ENCODE results near the gene UBE2D1.

Gene UBE2D1

GRCh38 chr10:58350023-58350422, 15.2 kb downstream of the UBE2D1 start:
- Histone ChIP-seq H3K4me1 (peaks cover 0 to 74% (median 10%) of the 10 kb centered on the region in 10 experiments; a peak in 10 of 20 replicates), H3K27me3 (no peaks in the 10 kb centered on the region), H4K20me1 (peaks cover 0 to 100% (median 61%) of the 10 kb centered on the region in 11 experiments; a peak in 18 of 22 replicates), H3K36me3 (peaks cover under 1 to 48% (median 22%) of the 10 kb centered on the region in 11 experiments; a peak in 19 of 22 replicates), H3K9ac (no peak overlapping the region), H3K4me3 (no peak overlapping the region), H3K4me2 (peak overlapping the region in 4 of 11 experiments; percentile 29 to 68 (median 56); a peak in 8 of 22 replicates), H3K27ac (peak overlapping the region in 3 of 11 experiments; percentile 33 to 54 (median 46); a peak in 6 of 22 replicates), H3K9me3 (replicated peaks in 1 of 11) (peaks cover 0 to 15% (median 0%) of the 10 kb centered on the region in 11 experiments; a peak in 3 of 22 replicates)
- no peak for TF ChIP-seq Cebpa-rat (IDR thresholded peaks at IDR 0.05)

- Histone ChIP-seq H3K27ac (peak overlapping the region in 4 of 11 experiments; percentile 14 to 54 (median 40); a peak in 6 of 22 replicates), H3K4me3 (no peak overlapping the region), H3K9ac (no peak overlapping the region), H3K9me3 (replicated peaks in 1 of 11) (peaks cover 0 to 10% (median 0%) of the 10 kb centered on the region in 11 experiments; a peak in 3 of 22 replicates), H3K27me3 (no peaks in the 10 kb centered on the region), H4K20me1 (peaks cover 0 to 100% (median 69%) of the 10 kb centered on the region in 11 experiments; a peak in 19 of 22 replicates), H3K36me3 (peaks cover 0 to 40% (median 17%) of the 10 kb centered on the region in 11 experiments; a peak in 18 of 22 replicates), H3K4me2 (peak overlapping the region in 4 of 11 experiments; percentile 29 to 68 (median 56); a peak in 8 of 22 replicates), H3K4me1 (peaks cover 0 to 82% (median 10%) of the 10 kb centered on the region in 10 experiments; a peak in 10 of 20 replicates)
- no peak for TF ChIP-seq Cebpa-rat (IDR thresholded peaks at IDR 0.05)
Observed at GRCh38 chr10:58350619-58351323, 16.0 kb downstream of the UBE2D1 start.

DNA sequence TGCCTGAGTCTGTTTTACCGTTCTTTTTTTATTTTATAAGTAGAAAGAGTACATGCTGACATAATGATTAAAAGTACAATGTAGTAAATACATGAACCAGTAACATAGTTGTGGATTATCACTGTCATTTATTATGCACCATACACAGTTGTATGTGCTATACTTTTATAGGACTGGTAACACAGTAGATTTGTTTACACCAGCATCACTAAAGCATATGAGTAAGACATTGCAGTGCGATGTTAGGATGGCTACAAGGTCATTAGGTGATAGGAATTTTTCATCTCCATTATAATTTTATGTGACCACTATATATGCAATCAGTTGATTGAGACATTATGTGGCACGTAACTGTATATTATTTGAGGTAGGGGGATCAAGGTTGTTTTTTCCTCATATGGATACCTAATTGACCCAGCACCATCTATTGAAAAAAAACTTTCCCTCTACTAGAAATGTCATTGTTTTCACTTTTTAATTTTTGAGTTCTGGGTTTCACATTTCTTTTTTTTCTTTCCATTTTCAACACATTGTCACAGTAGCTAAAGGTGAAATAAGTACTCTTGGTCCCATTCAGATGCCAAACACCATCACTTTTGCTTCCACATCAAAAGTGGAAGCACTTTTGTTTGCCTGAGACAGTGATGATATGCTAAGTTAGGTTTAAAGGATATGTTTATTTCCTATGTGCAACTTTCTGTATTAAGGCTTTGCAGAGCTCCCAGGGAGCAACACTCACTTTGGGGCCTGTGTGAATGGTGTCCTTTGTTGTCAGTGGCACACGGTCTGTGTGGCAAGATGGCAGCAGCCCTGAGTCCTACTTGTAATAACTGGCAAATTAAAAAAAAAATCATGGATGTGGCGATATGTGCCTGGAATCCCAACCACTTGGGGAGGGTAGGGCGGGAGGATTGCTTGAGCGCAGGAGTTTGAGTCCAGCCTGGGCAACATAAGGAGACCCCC, 17.1 kb downstream of the UBE2D1 start:
- TF ChIP-seq Cebpa-rat (IDR thresholded peaks at IDR 0.05): no peak
- Histone ChIP-seq H3K4me2 (peak overlapping the region in 3 of 11 experiments; percentile 27 to 50 (median 47); a peak in 5 of 22 replicates), H3K27ac (peak overlapping the region in 2 of 11 experiments; percentile 46 to 52; a peak in 3 of 22 replicates), H4K20me1 (peaks cover 5 to 99% (median 76%) of the 10 kb centered on the region in 11 experiments; a peak in 20 of 22 replicates), H3K9me3 (replicated peaks in 1 of 11) (peaks cover 0 to 2% (median 0%) of the 10 kb centered on the region in 11 experiments; a peak in 1 of 22 replicates), H3K9ac (no peak overlapping the region), H3K4me1 (peaks cover 0 to 78% (median 10%) of the 10 kb centered on the region in 10 experiments; a peak in 10 of 20 replicates), H3K4me3 (no peak overlapping the region), H3K27me3 (no peaks in the 10 kb centered on the region), H3K36me3 (peaks cover 0 to 29% (median 6%) of the 10 kb centered on the region in 11 experiments; a peak in 14 of 22 replicates)

DNA sequence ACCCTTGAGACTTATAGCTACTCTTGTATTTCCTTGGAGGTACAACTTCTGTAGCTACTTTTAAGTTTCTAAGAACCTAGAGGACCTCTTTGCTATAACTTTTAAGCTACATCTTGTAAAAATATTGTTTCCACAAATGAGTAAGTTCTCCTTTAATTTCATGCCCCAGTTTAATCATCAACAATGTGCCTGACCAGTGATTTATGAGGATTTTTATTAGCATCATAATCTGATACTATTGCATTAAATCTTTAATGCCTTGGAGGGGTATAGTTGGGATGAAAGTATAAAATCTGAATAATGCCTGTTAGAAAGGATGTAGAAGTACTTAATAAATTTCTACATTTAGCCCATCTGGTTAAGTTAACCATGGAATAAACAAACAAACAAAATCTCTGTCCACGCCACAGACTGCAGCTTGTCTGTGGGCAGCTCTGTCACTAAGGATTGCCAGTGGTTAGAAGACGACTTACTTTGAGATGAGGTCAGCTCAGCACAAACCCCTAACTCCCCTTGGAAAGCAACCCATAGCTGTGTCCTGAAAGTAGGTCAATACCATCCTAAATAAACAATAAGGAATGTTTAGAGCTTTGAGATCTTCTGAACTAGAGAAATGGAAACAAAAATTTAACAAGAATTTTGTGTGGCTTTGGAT, 18.3 kb downstream of the UBE2D1 start:
- Histone ChIP-seq H3K36me3 (peaks cover 0 to 19% (median 3%) of the 10 kb centered on the region in 11 experiments; a peak in 10 of 22 replicates), H3K27me3 (no peaks in the 10 kb centered on the region), H3K4me2 (peak overlapping the region in 2 of 11 experiments; percentile 15 to 47; a peak in 4 of 22 replicates), H3K27ac (no peak overlapping the region), H4K20me1 (peaks cover 7 to 99% (median 88%) of the 10 kb centered on the region in 11 experiments; a peak in 19 of 22 replicates), H3K9me3 (replicated peaks in 1 of 11) (no peaks in the 10 kb centered on the region), H3K4me1 (peaks cover 0 to 68% (median 10%) of the 10 kb centered on the region in 10 experiments; a peak in 10 of 20 replicates), H3K4me3 (no peak overlapping the region), H3K9ac (no peak overlapping the region)
- no peak for TF ChIP-seq Cebpa-rat (IDR thresholded peaks at IDR 0.05)

DNA sequence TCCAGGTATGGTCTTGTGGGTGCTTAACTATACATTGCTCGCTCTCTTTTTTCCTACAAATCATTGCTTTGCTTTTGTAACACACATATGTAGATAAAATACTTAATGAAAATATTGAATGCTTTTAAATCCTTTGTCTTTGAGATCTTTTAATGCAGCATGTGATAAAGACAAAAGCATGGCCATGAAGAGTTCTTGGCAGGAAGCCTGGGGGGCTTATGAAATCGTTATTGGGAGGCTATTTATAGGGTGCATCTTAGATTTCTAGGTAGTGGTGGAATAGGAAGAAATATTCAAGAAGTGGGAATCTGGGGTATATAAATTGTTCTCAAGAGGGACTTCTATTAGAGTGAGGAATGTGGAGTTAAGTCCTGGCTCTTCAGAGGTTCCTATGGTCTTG, 21.9 kb downstream of the UBE2D1 start:
- H4K20me1 ChIP-seq: peaks cover 20 to 99% (median 88%) of the 10 kb centered on the region in 11 experiments; a peak in 20 of 22 replicates
- TF ChIP-seq Cebpa-rat (IDR thresholded peaks at IDR 0.05): no peak
- H3K36me3 ChIP-seq: peaks cover 6 to 16% (median 8%) of the 10 kb centered on the region in 11 experiments; a peak in 15 of 22 replicates
- no peak overlapping the region; a peak in 1 of 22 replicates for H3K4me2 ChIP-seq
- H3K4me3 ChIP-seq: no peak overlapping the region
- peaks cover 10 to 58% (median 13%) of the 10 kb centered on the region in 10 experiments; a peak in 18 of 20 replicates for H3K4me1 ChIP-seq
- 0 out of 22 replicates have a peak overlapping the region, but pooled peaks of 1 of the 11 experiments have one; percentile 4 for H3K9ac ChIP-seq
- H3K9me3 ChIP-seq (replicated peaks in 1 of 11): no peaks in the 10 kb centered on the region
- no peaks in the 10 kb centered on the region for H3K27me3 ChIP-seq
- no peak overlapping the region for H3K27ac ChIP-seq

GRCh38 chr10:58358314-58358933, 23.6 kb downstream of the UBE2D1 start:
- Histone ChIP-seq H3K4me1 (peaks cover 10 to 43% (median 13%) of the 10 kb centered on the region in 10 experiments; a peak in 18 of 20 replicates), H3K9me3 (replicated peaks in 1 of 11) (no peaks in the 10 kb centered on the region), H3K36me3 (peaks cover 10 to 28% (median 20%) of the 10 kb centered on the region in 11 experiments; a peak in 18 of 22 replicates), H3K4me2 (no peak overlapping the region), H4K20me1 (peaks cover 20 to 87% (median 73%) of the 10 kb centered on the region in 11 experiments; a peak in 20 of 22 replicates), H3K4me3 (no peak overlapping the region), H3K9ac (no peak overlapping the region), H3K27me3 (no peaks in the 10 kb centered on the region), H3K27ac (no peak overlapping the region)
- no peak for TF ChIP-seq Cebpa-rat (IDR thresholded peaks at IDR 0.05)

DNA sequence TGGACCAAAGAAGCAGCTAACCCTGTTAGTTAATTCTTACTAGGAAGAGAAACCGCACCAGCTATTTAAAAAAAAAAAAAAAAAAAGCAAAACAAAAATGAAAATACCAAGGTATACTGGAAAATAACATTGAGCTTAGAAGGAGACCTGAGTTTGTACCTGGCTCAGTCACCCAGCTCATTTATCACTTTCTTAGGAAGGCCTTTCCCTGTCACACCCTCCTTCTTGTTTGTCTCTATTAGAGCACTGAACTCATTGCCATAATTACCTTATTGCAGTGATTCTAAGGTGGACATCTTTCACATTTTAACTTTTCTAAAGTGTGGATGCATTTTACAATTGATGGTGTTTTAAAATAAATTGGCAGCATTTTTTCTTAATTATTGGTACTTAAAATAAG, 24.1 kb downstream of the UBE2D1 start:
- no peak for TF ChIP-seq Cebpa-rat (IDR thresholded peaks at IDR 0.05)
- H3K27me3 ChIP-seq: no peaks in the 10 kb centered on the region
- peaks cover 10 to 43% (median 13%) of the 10 kb centered on the region in 10 experiments; a peak in 18 of 20 replicates for H3K4me1 ChIP-seq
- H3K36me3 ChIP-seq: peaks cover 11 to 33% (median 23%) of the 10 kb centered on the region in 11 experiments; a peak in 19 of 22 replicates
- H3K9ac ChIP-seq: no peak overlapping the region
- H4K20me1 ChIP-seq: peaks cover 20 to 82% (median 68%) of the 10 kb centered on the region in 11 experiments; a peak in 20 of 22 replicates
- no peak overlapping the region for H3K27ac ChIP-seq
- no peaks in the 10 kb centered on the region for H3K9me3 ChIP-seq (replicated peaks in 1 of 11)
- no peak overlapping the region for H3K4me2 ChIP-seq
- H3K4me3 ChIP-seq: no peak overlapping the region

Measured in BLaER1 treated with 17β-estradiol and CSF1 and Interleukin-3, amounts not matched to agents 10 nM and 100 nM (cell line).